ENCODE measurements around the gene LGALS8. TPM values are rescaled to one million over a fixed set of nuclear protein-coding genes. Genes with fewer than 3 reads are reported as not detected.
"Not testable (repeated sequence)": the region's sequence is repeated elsewhere in the genome, so short reads cannot be mapped to it uniquely, and the experiment has no call there.

Gene LGALS8
- 100 to 1,000 TPM in 1 of 2 donors, 10 to 100 TPM in 1; 67.8 to 126 TPM for total RNA-seq

DNA sequence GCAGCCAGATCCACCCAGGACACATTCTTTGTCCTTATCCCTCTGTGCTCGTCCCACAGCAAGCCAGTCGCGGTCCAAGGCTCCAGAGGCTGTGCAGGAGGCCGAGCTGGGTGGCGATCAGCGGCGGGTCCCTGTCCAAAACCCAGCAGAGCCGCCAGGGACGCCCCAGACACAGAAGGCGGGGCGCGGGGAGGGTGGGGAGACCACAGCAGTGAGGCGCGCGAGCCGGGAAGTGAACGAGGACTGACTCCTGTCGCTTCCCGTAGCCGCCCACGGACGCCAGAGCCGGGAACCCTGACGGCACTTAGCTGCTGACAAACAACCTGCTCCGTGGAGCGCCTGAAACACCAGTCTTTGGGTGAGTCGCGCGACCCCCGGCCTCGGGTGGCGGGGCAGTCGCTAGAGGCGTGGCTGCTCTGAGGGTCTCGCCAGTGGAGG is at the start of gene LGALS8:
Gene LGALS8, plus strand, starts transcription at position 279 of the 438 bp plus-strand sequence. CDS start 2,089 bp downstream, outside the sequence.
- H3K36me3 ChIP-seq = peaks cover 7% of the 10 kb centered on the region
- ATAC-seq (ENCODE audit: insufficient number of reproducible peaks, low FRiP score, low read depth) = peak; percentile 70
- H3K27me3 ChIP-seq (replicated peaks; ENCODE audit: insufficient read depth) = no peaks in the 10 kb centered on the region
- peak; percentile 84 for DNase-seq (ENCODE audit: low spot score)
- peak within 1 kb of the TSS; percentile 95 for H3K4me3 ChIP-seq
- peak within 1 kb of the TSS; percentile 91 to 96 for H3K27ac ChIP-seq
- peaks cover 5 to 14% of the 10 kb centered on the region in 2 donors for H3K4me1 ChIP-seq (ENCODE audit: control insufficient read depth in 1 of 2, low read depth in 2 of 2)
- no peaks in the 10 kb centered on the region for H3K9me3 ChIP-seq
- TF ChIP-seq CTCF (IDR thresholded peaks at IDR 0.05) = no peak

GRCh38 chr1:236476019-236476418 is 47.8 kb upstream of the LGALS8 start:
- DNase-seq (ENCODE audit: low spot score) = no peak
- Histone ChIP-seq H3K4me3 (no peak overlapping the region), H3K27ac (no peak overlapping the region), H3K27me3 (replicated peaks; ENCODE audit: insufficient read depth) (no peaks in the 10 kb centered on the region), H3K36me3 (no peaks in the 10 kb centered on the region), H3K9me3 (no peaks in the 10 kb centered on the region), H3K4me1 (ENCODE audit: control insufficient read depth in 1 of 2, low read depth in 2 of 2) (no peaks in the 10 kb centered on the region)
- no peak for TF ChIP-seq CTCF (IDR thresholded peaks at IDR 0.05)
- no peak for ATAC-seq (ENCODE audit: insufficient number of reproducible peaks, low FRiP score, low read depth)

GRCh38 chr1:236480758-236481436 is 42.9 kb upstream of the LGALS8 start:
- DNase-seq (ENCODE audit: low spot score) (no peak), ATAC-seq (ENCODE audit: insufficient number of reproducible peaks, low FRiP score, low read depth) (no peak)
- H3K4me3 ChIP-seq = no peak overlapping the region

DNA sequence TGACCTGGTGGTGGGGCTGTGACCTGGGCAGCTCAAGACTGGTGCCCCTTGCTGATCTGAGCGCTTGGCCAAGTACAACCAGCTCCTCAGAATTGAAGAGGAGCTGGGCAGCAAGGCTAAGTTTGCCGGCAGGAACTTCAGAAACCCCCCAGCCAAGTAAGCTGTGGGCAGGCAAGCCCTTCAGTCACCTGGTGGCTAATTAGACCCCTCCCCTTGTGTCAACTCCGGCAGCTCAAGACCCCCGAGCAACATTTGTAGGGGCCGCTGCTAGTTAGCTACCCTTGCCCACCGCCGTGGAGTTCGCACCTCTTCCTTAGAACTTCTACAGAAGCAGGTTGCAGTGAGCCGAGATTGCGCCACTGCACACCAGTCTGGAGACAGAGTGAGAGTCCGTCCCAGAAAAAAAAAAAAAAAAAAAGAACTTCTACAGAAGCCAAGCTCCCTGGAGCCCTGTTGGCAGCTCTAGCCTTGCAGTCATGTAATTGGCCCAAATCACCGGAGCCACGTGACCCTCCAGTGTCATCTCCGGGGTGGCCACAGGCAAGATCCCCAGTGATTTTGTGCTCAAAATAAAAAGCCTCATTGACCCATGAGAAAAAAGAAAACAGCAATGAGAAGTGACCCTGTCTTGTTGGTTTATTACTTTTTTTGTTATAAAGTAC is 39.3 kb upstream of the LGALS8 start:
- H3K9me3 ChIP-seq = no peaks in the 10 kb centered on the region
- no peak overlapping the region for H3K4me3 ChIP-seq
- no peaks in the 10 kb centered on the region for H3K4me1 ChIP-seq (ENCODE audit: control insufficient read depth in 1 of 2, low read depth in 2 of 2)
- no peak overlapping the region for H3K27ac ChIP-seq
- no peaks in the 10 kb centered on the region for H3K27me3 ChIP-seq (replicated peaks; ENCODE audit: insufficient read depth)
- ATAC-seq (ENCODE audit: insufficient number of reproducible peaks, low FRiP score, low read depth) (no peak), DNase-seq (ENCODE audit: low spot score) (no peak)
- TF ChIP-seq CTCF (IDR thresholded peaks at IDR 0.05) = no peak
- no peaks in the 10 kb centered on the region for H3K36me3 ChIP-seq

More at GRCh38 chr1:236480758-236481436, 42.9 kb upstream of the LGALS8 start:
- Histone ChIP-seq H3K9me3 (no peaks in the 10 kb centered on the region), H3K27ac (no peak overlapping the region), H3K4me1 (ENCODE audit: control insufficient read depth in 1 of 2, low read depth in 2 of 2) (no peaks in the 10 kb centered on the region), H3K27me3 (replicated peaks; ENCODE audit: insufficient read depth) (no peaks in the 10 kb centered on the region), H3K36me3 (no peaks in the 10 kb centered on the region)
- TF ChIP-seq CTCF (IDR thresholded peaks at IDR 0.05) = no peak

DNA sequence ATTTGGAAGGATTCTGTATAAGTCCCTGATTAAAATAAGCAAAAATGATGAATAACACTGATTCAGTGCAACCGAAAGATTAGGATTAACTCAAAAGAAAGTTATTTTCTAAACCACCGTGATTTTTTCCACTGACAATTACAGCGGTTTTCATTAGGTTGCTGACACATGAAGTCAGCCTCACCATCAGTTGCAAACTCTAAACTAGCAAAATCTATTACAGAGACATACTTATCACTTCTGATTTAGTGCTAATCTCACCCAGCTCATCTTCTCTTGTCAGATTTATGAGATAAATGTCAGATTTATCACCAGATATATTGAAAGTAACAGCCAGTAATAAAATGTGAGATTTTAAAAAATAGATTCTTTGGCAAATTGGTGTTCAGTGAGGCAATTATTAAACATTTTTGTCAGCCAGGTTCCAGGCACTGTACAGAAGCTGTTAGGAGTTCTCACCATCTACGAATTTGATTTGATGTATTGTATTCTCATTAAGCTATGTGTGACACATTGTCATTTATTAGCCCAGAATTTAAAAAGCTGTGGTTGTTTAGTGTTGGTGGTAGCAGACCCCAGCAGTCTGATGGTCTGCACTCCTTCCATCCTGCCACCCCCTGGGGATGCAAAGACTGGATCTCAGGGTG is 37.3 kb upstream of the LGALS8 start:
- Histone ChIP-seq H3K36me3 (no peaks in the 10 kb centered on the region), H3K9me3 (no peaks in the 10 kb centered on the region), H3K27me3 (replicated peaks; ENCODE audit: insufficient read depth) (no peaks in the 10 kb centered on the region), H3K27ac (no peak overlapping the region), H3K4me3 (no peak overlapping the region), H3K4me1 (ENCODE audit: control insufficient read depth in 1 of 2, low read depth in 2 of 2) (no peaks in the 10 kb centered on the region)
- ATAC-seq (ENCODE audit: insufficient number of reproducible peaks, low FRiP score, low read depth) = no peak
- no peak for TF ChIP-seq CTCF (IDR thresholded peaks at IDR 0.05)
- DNase-seq (ENCODE audit: low spot score) = no peak

DNA sequence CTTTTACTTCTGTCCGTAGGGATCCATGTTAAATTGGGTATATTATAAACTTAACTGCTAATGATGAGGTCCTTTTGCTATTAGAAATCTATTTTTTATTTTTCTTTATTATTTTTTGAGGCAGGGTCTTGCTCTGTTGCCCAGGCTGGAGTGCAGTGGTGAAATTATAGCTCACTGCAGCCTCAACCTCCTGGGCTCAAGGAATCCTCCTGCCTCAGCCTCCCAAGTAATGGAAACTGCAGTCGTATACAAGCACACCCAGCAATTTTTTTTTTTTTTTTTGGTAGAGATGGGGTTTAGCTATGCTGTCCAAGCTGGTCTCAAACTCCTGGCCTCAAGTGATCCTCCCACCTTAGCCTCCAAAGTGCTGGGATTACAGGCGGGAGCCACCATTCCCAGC is 34.6 kb upstream of the LGALS8 start:
- not testable (repeated sequence) for H3K36me3 ChIP-seq; DNase-seq (ENCODE audit: low spot score); H3K4me1 ChIP-seq (ENCODE audit: control insufficient read depth in 1 of 2, low read depth in 2 of 2); H3K9me3 ChIP-seq; H3K4me3 ChIP-seq; H3K27ac ChIP-seq; ATAC-seq (ENCODE audit: insufficient number of reproducible peaks, low FRiP score, low read depth); H3K27me3 ChIP-seq (replicated peaks; ENCODE audit: insufficient read depth)

Data from thoracic aorta (tissue), 2 donors.